Caki2 (cell line): Measurements from ENCODE around the gene SRSF4. TPM values are rescaled to one million over a fixed set of nuclear protein-coding genes. Genes with fewer than 3 reads are reported as not detected.
"Not testable (repeated sequence)": the region's sequence is repeated elsewhere in the genome, so short reads cannot be mapped to it uniquely, and the experiment has no call there.

Experiments used
- DNase-seq: peaks from one replicate; pipeline ENCODE4 v3.0.0-alpha.2; 2015; ENCODE audit warnings: low read depth
- in situ Hi-C: cut with HindIII; loops from 2 replicates; pipeline ENCODE4 v1.10.0; 2016; ENCODE audit warnings: low sequenced_read_pairs, low pct_unique_long_range_greater_than_20kb, mixed read lengths
- total RNA-seq: library from RNA; depleted of rRNA; stranded (reverse); fragments of >200 nt; shearing (Covaris generic); gene quantifications from 2 replicates; pipeline ENCODE4 v1.2.3, GENCODE V29; 2014; ENCODE audit warnings: low replicate concordance; rRNA removed

Gene SRSF4
- total RNA-seq, 1 experiment from 2014 or later, result 30.9 TPM

DNA sequence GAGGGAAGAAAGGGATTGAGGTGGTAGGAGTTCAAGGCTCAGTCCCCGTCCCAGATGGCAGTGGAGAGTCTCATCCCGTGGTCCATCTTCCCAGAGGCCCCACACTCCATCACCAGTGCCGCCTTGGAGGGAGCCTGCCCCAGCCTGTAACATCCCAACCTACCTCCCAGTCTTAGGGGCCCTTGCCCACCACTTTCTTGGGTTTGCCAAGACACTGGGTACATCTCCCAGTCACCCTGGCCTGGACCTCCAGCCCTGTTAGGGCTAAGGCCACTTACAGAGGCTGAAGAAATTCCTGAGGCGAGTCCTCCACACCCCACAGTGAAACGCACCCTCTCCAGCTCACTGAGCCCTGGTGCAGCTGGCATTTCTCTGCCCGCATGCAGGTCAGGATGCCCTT lies 61.3 kb downstream of the SRSF4 start:
- no peak for DNase-seq
- in situ Hi-C loops, result no loop called here

DNA sequence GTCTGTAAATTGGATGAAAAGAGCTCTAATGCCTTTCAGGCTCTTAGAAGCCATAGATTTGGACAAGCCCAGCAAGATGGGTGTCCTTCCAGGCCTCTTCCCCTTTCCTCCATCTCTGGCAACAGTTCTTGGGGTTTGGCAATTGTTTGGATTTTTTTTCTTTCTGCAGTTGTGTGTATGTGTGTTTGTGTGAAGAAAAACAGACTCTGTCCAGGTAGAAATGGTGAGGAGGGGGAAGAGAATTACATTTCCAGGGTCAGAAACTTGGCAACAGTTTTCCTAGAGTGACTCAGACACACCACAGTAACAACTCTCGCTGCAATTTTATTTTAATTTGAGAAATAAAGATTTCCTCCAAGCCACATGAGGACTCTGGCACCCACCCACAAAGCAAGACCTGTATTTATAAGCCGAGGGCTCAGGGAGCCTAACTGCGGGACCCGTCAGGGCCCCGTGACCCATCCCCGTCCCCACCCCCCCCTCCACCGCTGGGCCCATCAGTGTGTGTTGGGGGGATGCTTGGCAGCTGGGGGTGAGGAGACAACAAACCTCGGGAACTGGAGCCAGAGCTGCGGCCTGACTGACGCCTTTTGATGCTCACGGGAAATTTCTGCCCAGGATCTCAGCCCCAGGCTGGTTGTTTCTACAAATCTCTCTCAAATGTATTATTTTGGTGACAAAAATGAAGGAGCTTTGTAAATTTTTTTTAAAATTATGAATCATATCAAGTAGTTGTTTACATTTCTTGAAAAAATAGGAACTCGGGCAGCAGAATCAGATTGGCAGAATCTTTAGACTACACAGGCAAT lies 62.4 kb downstream of the SRSF4 start:
- in situ Hi-C loops, result no loop called here
- no peak for DNase-seq

DNA sequence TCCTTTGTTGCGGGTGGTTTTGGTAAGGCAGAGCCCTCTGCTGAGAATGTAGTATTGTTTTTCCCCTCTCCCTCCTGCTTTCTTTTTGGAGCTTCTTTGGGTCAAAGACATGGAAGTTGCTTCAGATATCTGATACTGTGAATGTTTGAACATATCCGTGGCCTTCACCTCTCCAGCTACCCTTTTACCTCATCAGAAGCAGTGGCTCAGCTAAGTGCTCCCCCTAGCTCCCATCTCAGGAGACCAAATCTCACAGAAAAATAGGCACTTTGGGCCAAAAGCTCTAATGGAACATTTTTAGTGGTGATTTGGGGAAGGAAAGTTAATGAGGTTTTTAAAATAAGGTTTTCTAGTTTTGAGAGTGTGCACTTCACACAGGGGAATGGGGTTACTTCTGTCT lies 64.3 kb downstream of the SRSF4 start:
- in situ Hi-C loops, result no loop called here
- DNase-seq, result no peak

DNA sequence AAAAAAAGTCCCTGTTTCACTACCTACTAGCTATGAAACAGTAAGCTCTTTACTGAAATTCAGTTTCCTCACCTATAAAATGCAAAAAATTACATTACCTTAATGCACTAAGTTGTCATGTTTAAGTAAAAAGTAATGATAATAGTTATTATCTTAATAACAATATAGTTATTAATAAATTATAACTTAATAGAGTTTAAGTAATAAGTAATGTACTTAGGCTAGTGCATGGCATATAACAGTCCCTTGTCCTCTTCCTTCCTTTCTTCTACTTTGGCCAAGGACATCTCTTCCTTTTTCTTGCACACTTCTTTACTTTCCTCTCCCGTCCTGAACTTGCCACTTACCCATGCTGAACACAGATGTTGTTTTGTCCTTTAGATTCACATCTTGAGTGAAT lies 67.0 kb downstream of the SRSF4 start:
- no peak for DNase-seq
- in situ Hi-C loops, result no loop called here

DNA sequence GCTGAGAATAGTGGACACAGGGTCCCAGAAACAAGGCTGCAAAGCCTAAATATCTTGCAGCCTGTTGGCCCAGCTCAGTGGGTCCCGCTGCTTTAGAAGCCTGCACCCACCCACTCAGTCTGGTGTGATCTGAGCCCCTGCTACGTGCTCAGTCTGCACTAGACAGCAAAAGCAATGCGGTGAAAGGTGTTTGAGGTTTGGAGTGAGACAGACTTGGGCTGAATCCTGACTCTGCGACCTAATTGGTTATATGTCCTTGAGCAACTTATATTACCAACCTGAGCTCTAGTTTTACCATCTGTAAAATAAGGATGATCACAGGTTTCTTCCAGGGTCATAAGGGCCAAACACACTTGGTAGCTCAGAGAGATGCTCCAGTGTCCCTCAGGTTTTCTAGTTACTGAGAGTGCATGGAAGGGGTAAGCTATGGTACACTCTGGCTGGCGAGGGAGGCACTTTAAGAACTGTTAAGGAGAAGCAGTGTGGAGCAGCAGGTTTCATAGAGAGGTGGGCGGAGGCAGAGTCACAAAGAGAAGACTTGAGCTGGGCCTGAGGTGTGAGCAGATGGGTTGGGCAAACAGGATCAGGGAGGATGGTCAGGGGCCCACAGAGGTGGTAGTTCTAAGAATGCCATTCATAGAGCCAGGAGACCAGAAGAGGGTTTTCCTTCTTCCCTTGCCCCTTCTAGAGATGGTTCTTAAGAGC lies 68.1 kb downstream of the SRSF4 start:
- no peak for DNase-seq
- in situ Hi-C loops, result no loop called here

DNA sequence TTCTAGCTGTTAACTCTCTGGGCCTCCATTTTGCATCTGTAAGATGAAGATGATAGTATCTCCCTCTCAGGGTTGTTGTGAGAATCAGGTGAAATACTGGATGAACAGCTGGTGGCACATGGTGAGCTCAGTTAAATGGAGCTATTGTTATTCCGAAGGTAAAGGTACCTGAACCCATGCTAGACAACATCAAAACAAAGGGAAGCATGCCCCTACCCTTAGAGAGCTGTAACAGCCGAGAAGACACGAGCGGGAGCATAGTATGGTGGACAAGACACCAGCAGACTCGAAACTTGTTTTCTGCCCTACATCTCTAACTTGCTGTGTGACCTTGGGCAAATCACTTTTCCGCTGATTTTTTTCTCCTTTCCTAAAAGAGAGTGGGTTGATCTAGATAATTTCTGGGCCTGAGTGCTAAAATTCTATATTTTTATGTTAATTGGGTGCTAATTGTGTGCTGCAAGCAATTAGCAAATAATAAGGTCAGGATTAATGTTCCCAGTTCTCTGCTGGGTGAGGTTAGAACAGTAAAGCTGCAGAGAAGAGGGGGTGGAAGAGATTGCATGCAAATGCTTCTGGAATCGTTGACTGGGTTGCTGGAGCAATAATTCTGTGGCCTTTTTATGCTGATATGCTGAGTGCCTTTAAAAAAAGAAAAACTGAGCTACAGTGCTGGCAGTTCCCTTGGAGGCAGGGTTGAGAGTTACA lies 68.8 kb downstream of the SRSF4 start:
- no peak for DNase-seq
- in situ Hi-C loops, result no loop called here

DNA sequence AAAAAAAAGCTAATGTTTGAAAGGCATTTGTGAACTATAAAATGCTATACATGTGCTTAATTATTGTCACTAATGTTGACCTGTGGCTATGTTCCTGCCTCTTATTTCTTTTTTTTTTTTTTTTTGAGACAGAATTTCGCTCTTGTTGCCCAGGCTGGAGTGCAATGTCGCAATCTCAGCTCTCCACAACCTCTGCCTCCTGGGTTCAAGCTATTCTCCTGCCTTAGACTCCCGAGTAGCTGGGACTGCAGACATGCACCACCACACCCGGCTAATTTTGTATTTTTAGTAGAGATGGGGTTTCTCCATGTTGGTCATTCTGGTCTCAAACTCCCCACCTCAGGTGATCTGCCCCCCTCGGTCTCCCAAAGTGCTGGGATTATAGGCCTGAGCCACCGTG lies 73.7 kb downstream of the SRSF4 start:
- in situ Hi-C loops, DNase-seq: not testable (repeated sequence)

DNA sequence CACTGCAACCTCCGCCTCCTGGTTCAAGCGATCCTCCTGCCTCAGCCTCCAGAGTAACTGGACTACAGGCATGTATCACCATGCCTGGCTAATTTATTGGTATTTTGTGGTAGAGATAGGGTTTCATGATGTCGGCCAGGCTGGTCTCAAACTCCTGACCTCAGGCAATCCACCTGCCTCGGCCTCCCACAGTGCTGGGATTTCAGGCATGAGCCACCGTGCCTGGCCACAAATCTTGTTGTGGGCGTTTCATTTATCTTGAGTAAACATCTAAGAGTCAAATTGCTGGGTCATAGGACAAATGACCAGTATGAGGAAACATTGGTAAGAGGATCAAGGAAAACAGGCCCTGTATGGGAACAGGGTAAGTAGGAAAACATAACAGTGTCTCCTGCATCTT lies 75.9 kb downstream of the SRSF4 start:
- DNase-seq, result peak; percentile 73
- in situ Hi-C loops, result no loop called here

DNA sequence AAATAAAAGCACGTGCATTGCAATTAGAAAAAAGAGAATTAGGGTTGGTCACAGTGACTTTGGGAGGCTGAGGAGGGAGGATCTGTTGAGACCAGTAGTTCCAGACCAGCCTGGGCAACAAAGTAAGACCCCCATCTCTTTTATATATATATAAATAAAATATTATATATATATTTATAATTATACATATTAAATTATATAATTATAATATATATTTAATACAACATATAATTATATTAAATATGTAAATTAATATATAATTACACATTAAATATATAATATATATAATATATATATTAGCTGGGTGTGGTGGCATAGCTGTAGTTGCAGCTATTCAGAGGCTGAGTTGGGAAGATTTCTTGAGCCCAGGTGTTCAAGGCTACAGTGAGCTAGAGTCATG lies 81.2 kb downstream of the SRSF4 start:
- no peak for DNase-seq
- in situ Hi-C loops, result no loop called here

DNA sequence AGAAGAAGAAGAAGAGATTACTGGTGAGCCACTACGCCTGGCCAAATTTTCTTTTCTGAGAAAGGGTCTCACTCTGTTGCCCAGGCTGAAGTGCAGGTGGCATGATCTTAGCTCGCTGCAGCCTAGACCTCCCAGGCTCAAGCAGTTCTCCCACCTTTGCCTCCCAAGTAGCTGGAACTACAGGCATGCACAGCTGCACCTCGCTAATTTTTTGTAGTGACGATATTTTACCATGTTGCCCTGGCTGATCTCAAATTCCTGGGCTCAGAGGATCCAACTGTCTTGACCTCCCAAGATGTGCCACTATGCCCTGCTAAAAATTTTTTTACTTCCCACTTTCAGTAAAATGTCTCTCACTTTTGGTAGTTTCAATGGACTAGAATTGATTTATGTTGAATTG lies 82.4 kb downstream of the SRSF4 start:
- in situ Hi-C loops, result no loop called here
- DNase-seq, result no peak

Other genes starting within 250 kb of the SRSF4 start
- 23.9 TPM in 2 replicates for gene TMEM200B, start 58.0 kb downstream of the SRSF4 start, total RNA-seq
- 9.9 and 17.3 TPM in 2 replicates for gene MECR, start 49.0 kb upstream of the SRSF4 start, total RNA-seq
- gene PTPRU, start 54.6 kb upstream of the SRSF4 start, total RNA-seq, result 42.0 and 43.4 TPM in 2 replicates